22Rv1 (cell line): ENCODE data around the gene ABCA4.
"Not testable (repeated sequence)": the region's sequence is repeated elsewhere in the genome, so short reads cannot be mapped to it uniquely, and the experiment has no call there.

Source experiments
- H3K27ac ChIP-seq: fragments of 450-650 bp; 2 replicates; pipeline ENCODE4 v1.5.1; 2017
- ZFX ChIP-seq: fragments of 450-650 bp; IDR thresholded peaks from 2 replicates; pipeline ENCODE4 v1.6.1; 2017; ENCODE audit warnings: antibody characterized with exemption, borderline replicate concordance
- TF ChIP-seq, protein P1 (sequence below): fragments of 450-650 bp; IDR thresholded peaks from 2 replicates; pipeline ENCODE4 v1.5.1; 2017; ENCODE audit warnings: mild to moderate bottlenecking

ABCA4 gene

GRCh38 chr1:93961443-93961842, 159.5 kb downstream of the ABCA4 start:
- TF ChIP-seq, protein P1, sequence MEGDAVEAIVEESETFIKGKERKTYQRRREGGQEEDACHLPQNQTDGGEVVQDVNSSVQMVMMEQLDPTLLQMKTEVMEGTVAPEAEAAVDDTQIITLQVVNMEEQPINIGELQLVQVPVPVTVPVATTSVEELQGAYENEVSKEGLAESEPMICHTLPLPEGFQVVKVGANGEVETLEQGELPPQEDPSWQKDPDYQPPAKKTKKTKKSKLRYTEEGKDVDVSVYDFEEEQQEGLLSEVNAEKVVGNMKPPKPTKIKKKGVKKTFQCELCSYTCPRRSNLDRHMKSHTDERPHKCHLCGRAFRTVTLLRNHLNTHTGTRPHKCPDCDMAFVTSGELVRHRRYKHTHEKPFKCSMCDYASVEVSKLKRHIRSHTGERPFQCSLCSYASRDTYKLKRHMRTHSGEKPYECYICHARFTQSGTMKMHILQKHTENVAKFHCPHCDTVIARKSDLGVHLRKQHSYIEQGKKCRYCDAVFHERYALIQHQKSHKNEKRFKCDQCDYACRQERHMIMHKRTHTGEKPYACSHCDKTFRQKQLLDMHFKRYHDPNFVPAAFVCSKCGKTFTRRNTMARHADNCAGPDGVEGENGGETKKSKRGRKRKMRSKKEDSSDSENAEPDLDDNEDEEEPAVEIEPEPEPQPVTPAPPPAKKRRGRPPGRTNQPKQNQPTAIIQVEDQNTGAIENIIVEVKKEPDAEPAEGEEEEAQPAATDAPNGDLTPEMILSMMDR, result no peak
- TF ChIP-seq ZFX, result no peak
- no peak overlapping the region for H3K27ac ChIP-seq

GRCh38 chr1:93960641-93961147, 160.3 kb downstream of the ABCA4 start:
- no peak for TF ChIP-seq ZFX
- TF ChIP-seq, protein P1, result no peak
- no peak overlapping the region for H3K27ac ChIP-seq

GRCh38 chr1:93959413-93959812, 161.5 kb downstream of the ABCA4 start:
- no peak overlapping the region for H3K27ac ChIP-seq
- TF ChIP-seq, protein P1, result no peak
- TF ChIP-seq ZFX, result no peak

DNA sequence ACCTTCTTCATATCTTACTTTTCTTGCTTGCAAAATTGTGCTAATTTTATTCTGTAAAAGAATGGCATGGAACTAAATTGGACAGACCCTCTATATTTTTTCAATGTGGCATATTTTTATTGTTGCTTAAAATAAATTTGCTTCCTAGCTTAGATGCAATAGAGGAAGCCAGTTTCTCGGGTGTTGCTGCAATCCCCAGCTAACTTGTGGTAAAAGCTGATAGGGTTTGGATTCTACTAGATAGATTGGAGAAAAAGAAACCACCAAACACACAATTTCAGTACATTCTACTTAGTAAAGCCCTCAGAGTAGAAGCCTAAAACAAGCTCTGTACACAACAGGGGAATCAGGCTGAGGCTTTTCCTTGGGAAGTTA, 162.2 kb downstream of the ABCA4 start:
- H3K27ac ChIP-seq, result no peak overlapping the region

GRCh38 chr1:93958032-93958725, 162.8 kb downstream of the ABCA4 start:
- TF ChIP-seq, protein P1, result no peak
- TF ChIP-seq ZFX, result no peak
- no peak overlapping the region for H3K27ac ChIP-seq

More for the DNA sequence above, 162.2 kb downstream of the ABCA4 start:
- no peak for TF ChIP-seq ZFX
- TF ChIP-seq, protein P1, result no peak

- no peak for TF ChIP-seq ZFX
- TF ChIP-seq, protein P1, result no peak
- H3K27ac ChIP-seq, result no peak overlapping the region
These were observed 165.2 kb downstream of the ABCA4 start for GRCh38 chr1:93955765-93956164.

DNA sequence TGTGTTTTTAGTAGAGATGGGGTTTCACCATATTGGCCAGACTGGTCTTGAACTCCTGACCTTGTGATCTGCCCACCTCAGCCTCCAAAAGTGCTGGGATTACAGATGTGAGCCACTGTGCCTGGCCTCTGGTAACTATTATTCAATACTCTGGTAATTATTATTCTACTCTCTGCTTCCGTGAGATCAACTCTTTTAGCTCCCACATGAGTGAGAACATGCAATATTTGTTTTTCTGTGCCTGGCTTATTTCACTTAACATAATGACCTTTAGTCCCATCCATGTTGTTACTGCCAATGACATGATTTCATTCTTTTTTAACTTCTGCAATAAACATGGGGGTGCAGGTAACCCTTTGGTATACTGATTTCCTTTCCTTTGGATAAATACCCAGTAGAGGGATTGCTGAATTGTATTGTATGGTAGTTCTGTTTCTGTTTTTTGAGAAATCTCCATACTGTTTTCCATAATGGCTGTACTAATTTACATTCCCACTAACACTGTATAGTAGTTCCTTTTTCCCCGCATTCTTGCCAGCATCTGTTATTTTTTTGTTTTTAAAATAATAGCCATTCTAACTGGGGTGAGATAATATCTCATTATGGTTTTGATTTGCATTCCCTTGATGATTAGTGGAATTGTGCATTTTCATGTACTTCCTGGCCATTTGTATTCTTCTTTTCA, 173.8 kb downstream of the ABCA4 start:
- H3K27ac ChIP-seq, result not testable (repeated sequence)
